BJ (cell line): ENCODE results near the gene NIP7. TPM values are rescaled to one million over a fixed set of nuclear protein-coding genes. Genes with fewer than 3 reads are reported as not detected.
A peak's percentile ranks its signal among the peaks of the same experiment; 100 is the strongest.
"Not testable (repeated sequence)": the region's sequence is repeated elsewhere in the genome, so short reads cannot be mapped to it uniquely, and the experiment has no call there.

Experiments used
- CTCF ChIA-PET: fragments of 350-600 bp; formaldehyde crosslinking; extraction: SDS; loops from one replicate; lab custom pipeline; 2021; ENCODE audit warnings: antibody characterized with exemption, inconsistent platforms; lab: Yijun Ruan, JAX
- POLR2A ChIA-PET: fragments of 300-600 bp; sonication (Branson Sonifier 250); formaldehyde crosslinking; extraction: SDS; loops from one replicate; lab custom pipeline; 2021; ENCODE audit warnings: antibody characterized with exemption; lab: Charles Lee
- DNase-seq: peaks from one replicate; pipeline ENCODE4 v3.0.0-alpha.2; 2011; ENCODE audit warnings: low read depth
- H3K27me3 ChIP-seq: 2 replicates; pipeline ENCODE4 v1.6.0; 2011; ENCODE audit warnings: low read length; ENCODE audit not compliant: control insufficient read depth, insufficient read depth
- H3K36me3 ChIP-seq: 2 replicates; pipeline ENCODE4 v1.5.1; 2011; ENCODE audit warnings: low read length; ENCODE audit not compliant: control insufficient read depth, insufficient read depth
- H3K4me3 ChIP-seq: 2 replicates; pipeline ENCODE4 v1.5.1; 2011; ENCODE audit warnings: low read depth, mild to moderate bottlenecking, control low read depth, low read length
- CTCF ChIP-seq: IDR thresholded peaks from 2 replicates; pipeline ENCODE4 v1.5.1; 2011; ENCODE audit warnings: low read depth, mild to moderate bottlenecking, control low read depth, inconsistent platforms, low read length, moderate library complexity; ENCODE audit not compliant: insufficient read depth
- polyA minus RNA-seq: library from RNA; depleted of rRNA, polyadenylated mRNA; stranded (reverse); fragments of >200 nt; gene quantifications from 2 replicates; pipeline ENCODE4 v1.2.3, GENCODE V29; 2011; rRNA and poly(A)+ RNA removed
- polyA plus RNA-seq: library from polyadenylated mRNA; depleted of rRNA; stranded (reverse); fragments of >200 nt; gene quantifications from 2 replicates; pipeline ENCODE4 v1.2.3, GENCODE V29; 2011; rRNA removed

Gene NIP7
- 6.4 and 9.1 TPM in 2 replicates for polyA plus RNA-seq
- 5.9 and 6.3 TPM in 2 replicates for polyA minus RNA-seq

- ChIA-PET POLR2A (no interaction called here), CTCF (interaction anchor here (0.8 to 1.2 kb wide), 6 partner anchors 10 to 190 kb away, joined by 3 to 6 read pairs (median 4); no protein-coding TSS in a partner anchor)
- H3K4me3 ChIP-seq: peak within 1 kb of the TSS; percentile 83
- peak; percentile 90 for DNase-seq
- H3K36me3 ChIP-seq: peaks cover 13% of the 10 kb centered on the region
- no peaks in the 10 kb centered on the region for H3K27me3 ChIP-seq
- peak; percentile 85 for TF ChIP-seq CTCF
These were observed at the start of gene NIP7, which contains the start of gene COG8 for GRCh38 chr16:69339289-69340094. TSS of gene NIP7 (plus strand) at chr16:69339772. CDS start at chr16:69339830, 58 bp downstream. TSS of gene COG8 (minus strand) at chr16:69339564. CDS start at chr16:69339552, 12 bp downstream.

GRCh38 chr16:69291657-69292056 lies 47.9 kb upstream of the NIP7 start:
- DNase-seq, H3K27me3 ChIP-seq, POLR2A ChIA-PET, H3K4me3 ChIP-seq, CTCF ChIA-PET, H3K36me3 ChIP-seq: not testable (repeated sequence)

GRCh38 chr16:69293401-69293800 lies 46.2 kb upstream of the NIP7 start:
- CTCF ChIA-PET: interaction anchor here (0.6 kb wide), 2 partner anchors 133 to 146 kb away, joined by 3 read pairs; no protein-coding TSS in a partner anchor

GRCh38 chr16:69294051-69294450 lies 45.5 kb upstream of the NIP7 start:
- POLR2A ChIA-PET: no interaction called here
- no peak for TF ChIP-seq CTCF
- no peaks in the 10 kb centered on the region for H3K27me3 ChIP-seq
- H3K4me3 ChIP-seq: no peak overlapping the region
- H3K36me3 ChIP-seq: peaks cover 3% of the 10 kb centered on the region
- CTCF ChIA-PET: interaction anchor here (0.6 kb wide), 1 partner anchor 147 kb away, joined by 3 read pairs; no protein-coding TSS in a partner anchor
- DNase-seq: no peak

More at GRCh38 chr16:69293401-69293800, 46.2 kb upstream of the NIP7 start:
- Histone ChIP-seq H3K36me3 (peaks cover 2% of the 10 kb centered on the region; the same call in 1 of the 2 replicates), H3K4me3 (no peak overlapping the region), H3K27me3 (no peaks in the 10 kb centered on the region)
- TF ChIP-seq CTCF: no peak
- POLR2A ChIA-PET: no interaction called here
- DNase-seq: no peak

- DNase-seq, H3K4me3 ChIP-seq, POLR2A ChIA-PET, H3K36me3 ChIP-seq, H3K27me3 ChIP-seq: not testable (repeated sequence)
- CTCF ChIA-PET: interaction anchor here (0.6 kb wide), 1 partner anchor 1829 kb away, joined by 3 read pairs; no protein-coding TSS in a partner anchor
These were observed 42.8 kb upstream of the NIP7 start for GRCh38 chr16:69296771-69297170.

GRCh38 chr16:69298261-69298660 lies 41.3 kb upstream of the NIP7 start:
- ChIA-PET CTCF (no interaction called here), POLR2A (no interaction called here)
- H3K27me3 ChIP-seq: no peaks in the 10 kb centered on the region
- H3K4me3 ChIP-seq: no peak overlapping the region
- TF ChIP-seq CTCF: no peak
- DNase-seq: no peak
- H3K36me3 ChIP-seq: peaks cover 7% of the 10 kb centered on the region
